Ascending aorta (tissue), 2 donors: ENCODE data around the gene SMTNL2. TPM values are rescaled to one million over a fixed set of nuclear protein-coding genes. Genes with fewer than 3 reads are reported as not detected.

ENCODE experiments used
- DNase-seq, 2 donors: peaks; one replicate each; pipeline ENCODE4 v3.0.0-alpha.2; 2019; ENCODE audit warnings: low spot score in 2 of 2
- H3K27ac ChIP-seq, 2 donors: fragments of 200-600 bp; sonication (generic); one replicate each; pipeline ENCODE4 v1.5.1; 2016 to 2017; ENCODE audit warnings: mild to moderate bottlenecking in 1 of 2
- H3K27me3 ChIP-seq: fragments of 200-600 bp; sonication (generic); one replicate; pipeline ENCODE4 v1.5.1; 2017
- H3K36me3 ChIP-seq, 2 donors: fragments of 200-600 bp; sonication (generic); one replicate each; pipeline ENCODE4 v1.5.1; 2016
- H3K4me1 ChIP-seq, 2 donors: fragments of 200-600 bp; sonication (generic); one replicate each; pipeline ENCODE4 v1.5.1; 2016 to 2017; ENCODE audit warnings: mild to moderate bottlenecking in 1 of 2
- H3K4me3 ChIP-seq, 2 donors: fragments of 200-600 bp; sonication (generic); one replicate each; pipeline ENCODE4 v1.5.1; 2016 to 2017; ENCODE audit warnings: mild to moderate bottlenecking in 1 of 2
- H3K9me3 ChIP-seq, 2 donors: fragments of 200-600 bp; sonication (generic); one replicate each; pipeline ENCODE4 v1.5.1; 2016
- CTCF ChIP-seq, 3 experiments: fragments of 200-600 bp in 2 of 3; fragments of 450-650 bp in 1 of 3; sonication (generic) in 2 of 3; IDR thresholded peaks; one replicate each; pipeline ENCODE4 v1.5.1; 2016 to 2019; ENCODE audit warnings: antibody characterized with exemption in 3 of 3, mild to moderate bottlenecking in 1 of 3, moderate library complexity in 1 of 3
- intact Hi-C: fragments of 100-400 bp; cut with DNase I; formaldehyde crosslinking; loops from one replicate; pipeline ENCODE4 v1.15.1; 2023
- total RNA-seq: library from RNA; depleted of rRNA; stranded (reverse); fragments of >200 nt; gene quantifications from one replicate; pipeline ENCODE4 v1.1.0, GENCODE V29; 2016

Gene SMTNL2
- total RNA-seq, 1 donor from 2014 or later = 15.6 TPM

- DNase-seq = no peak
- Histone ChIP-seq H3K27ac (no peak overlapping the region), H3K4me1 (no peaks in the 10 kb centered on the region), H3K27me3 (no peaks in the 10 kb centered on the region), H3K4me3 (no peak overlapping the region), H3K36me3 (peaks cover 81 to 96% of the 10 kb centered on the region in 2 donors), H3K9me3 (no peaks in the 10 kb centered on the region)
- TF ChIP-seq CTCF (IDR thresholded peaks at IDR 0.05) = no peak
- intact Hi-C loops = loop anchor here (5.0 kb wide), 1 partner anchor 122 kb away; no protein-coding TSS in a partner anchor
Measured at GRCh38 chr17:4544135-4544950, 40.0 kb upstream of the SMTNL2 start.

DNA sequence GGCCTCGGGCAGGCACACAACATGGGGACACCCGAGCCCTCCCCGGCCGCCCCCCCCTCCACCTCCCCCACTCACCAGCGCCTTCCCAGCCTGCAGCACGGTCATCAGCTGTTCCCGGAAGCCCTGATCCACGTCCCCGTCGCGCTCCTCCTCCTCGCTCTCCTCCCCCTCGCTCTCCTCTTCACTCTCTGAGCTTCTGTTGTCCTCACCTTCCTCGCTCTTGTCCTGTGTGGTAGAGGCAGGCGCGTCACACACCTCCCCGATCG lies 39.4 kb upstream of the SMTNL2 start:
- Histone ChIP-seq H3K4me3 (no peak overlapping the region), H3K9me3 (no peaks in the 10 kb centered on the region), H3K4me1 (no peaks in the 10 kb centered on the region), H3K36me3 (peaks cover 80 to 96% of the 10 kb centered on the region in 2 donors), H3K27me3 (no peaks in the 10 kb centered on the region), H3K27ac (no peak overlapping the region)
- intact Hi-C loops = loop anchor here (5.0 kb wide), 1 partner anchor 123 kb away; no protein-coding TSS in a partner anchor
- no peak for DNase-seq
- no peak for TF ChIP-seq CTCF (IDR thresholded peaks at IDR 0.05)

DNA sequence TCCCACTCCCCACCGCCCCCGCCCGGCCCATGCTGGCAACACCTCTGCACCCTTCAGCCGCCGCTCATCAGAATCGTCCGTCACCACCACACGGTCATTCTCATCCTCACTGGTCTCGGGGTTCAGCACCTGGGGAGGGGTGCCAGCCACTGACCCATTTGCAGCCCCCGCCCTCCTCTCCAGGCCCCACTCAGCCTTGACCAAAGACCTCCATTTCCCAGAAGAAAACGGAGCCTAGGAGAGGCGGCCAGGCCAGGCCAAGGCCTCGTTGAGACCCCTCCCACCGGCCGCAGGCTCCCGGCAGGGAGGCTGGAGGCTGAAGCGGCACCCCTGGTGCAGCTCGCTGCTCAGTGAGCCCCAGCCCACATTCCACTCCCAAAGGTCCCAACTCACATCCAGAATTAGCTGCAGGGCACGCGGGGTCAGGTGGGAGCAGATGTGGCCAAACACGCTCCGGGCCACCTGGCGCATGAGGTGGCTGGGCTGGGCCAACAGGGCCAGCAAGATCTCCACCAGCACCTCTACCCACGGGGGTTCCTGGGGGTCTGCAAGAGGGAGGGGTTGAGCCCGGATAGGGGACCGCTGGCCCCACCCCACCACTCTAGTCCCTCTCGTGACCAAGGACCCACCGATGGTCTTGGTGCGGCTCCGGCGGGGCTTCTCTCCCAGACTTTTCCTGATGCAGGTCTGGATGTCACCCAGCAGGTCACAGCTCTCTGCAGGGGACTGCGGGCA lies 38.9 kb upstream of the SMTNL2 start:
- no peak for DNase-seq
- H3K4me3 ChIP-seq = no peak overlapping the region
- H3K27ac ChIP-seq = no peak overlapping the region
- TF ChIP-seq CTCF (IDR thresholded peaks at IDR 0.05) = no peak
- no peaks in the 10 kb centered on the region for H3K4me1 ChIP-seq
- H3K9me3 ChIP-seq = no peaks in the 10 kb centered on the region
- H3K27me3 ChIP-seq = no peaks in the 10 kb centered on the region
- intact Hi-C loops = no loop called here
- H3K36me3 ChIP-seq = peaks cover 79 to 97% of the 10 kb centered on the region in 2 donors

DNA sequence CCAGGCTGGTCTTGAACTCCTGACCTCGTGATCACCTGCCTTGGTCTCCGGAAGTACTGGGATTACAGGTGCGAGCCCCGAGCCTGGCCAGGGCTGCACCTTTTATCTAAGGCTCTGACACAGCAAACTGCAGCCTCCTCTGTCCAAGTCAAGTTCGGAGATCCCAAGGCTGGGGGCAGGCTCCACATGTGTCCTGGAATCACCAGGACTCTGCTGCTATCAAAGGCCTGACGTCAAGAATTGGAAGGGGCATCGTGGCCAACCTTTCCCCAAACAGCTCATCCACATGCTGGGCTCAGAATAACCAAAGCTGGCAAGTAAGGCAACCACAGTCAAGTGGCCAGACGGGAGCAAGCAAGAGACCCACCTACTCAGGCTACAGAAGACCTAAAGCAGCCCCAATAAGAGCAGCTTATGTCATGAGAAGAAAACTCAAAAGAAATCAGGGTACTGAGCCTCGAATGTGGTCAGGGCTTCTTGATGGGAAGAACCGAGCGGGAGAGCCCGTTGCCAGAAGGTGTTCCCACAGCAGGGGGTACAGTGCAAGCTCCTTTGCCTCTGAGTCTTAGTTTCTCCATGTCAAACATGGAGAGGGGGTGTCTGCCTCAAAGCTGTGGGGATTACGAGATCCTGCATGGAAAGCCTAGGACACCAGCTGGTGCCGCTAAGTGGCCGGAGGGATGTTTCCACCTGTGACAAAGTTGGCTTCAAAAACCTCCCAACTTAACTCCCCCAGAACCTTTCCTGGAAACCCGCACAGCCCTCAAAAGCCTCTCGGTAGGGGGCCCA lies 37.0 kb upstream of the SMTNL2 start:
- H3K4me3 ChIP-seq = no peak overlapping the region
- no peaks in the 10 kb centered on the region for H3K27me3 ChIP-seq
- H3K4me1 ChIP-seq = no peaks in the 10 kb centered on the region
- no peak for TF ChIP-seq CTCF (IDR thresholded peaks at IDR 0.05)
- no peak overlapping the region for H3K27ac ChIP-seq
- H3K9me3 ChIP-seq = no peaks in the 10 kb centered on the region
- H3K36me3 ChIP-seq = peaks cover 79 to 99% of the 10 kb centered on the region in 2 donors
- intact Hi-C loops = no loop called here
- no peak for DNase-seq

DNA sequence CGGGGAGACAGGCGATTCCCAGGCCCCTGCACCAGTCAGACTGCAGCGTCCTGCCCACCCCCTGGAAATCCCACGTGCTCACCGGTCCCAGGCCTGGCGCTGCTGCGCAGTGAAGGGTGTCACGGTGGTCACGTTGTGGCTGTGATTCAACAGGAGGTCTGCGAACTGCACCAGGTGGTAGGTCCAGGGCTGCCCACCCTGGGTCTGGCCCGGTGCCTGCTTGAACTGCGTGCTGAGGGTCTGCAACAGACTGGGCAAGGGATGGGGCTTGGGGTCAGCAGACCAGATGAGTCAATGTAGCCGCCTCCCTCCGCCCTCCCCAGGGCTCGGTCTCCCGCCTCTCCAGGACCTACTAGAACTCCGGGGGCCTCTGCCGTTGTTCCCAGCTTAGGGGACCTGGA lies 36.3 kb upstream of the SMTNL2 start:
- DNase-seq = no peak
- H3K4me1 ChIP-seq = no peaks in the 10 kb centered on the region
- intact Hi-C loops = no loop called here
- H3K9me3 ChIP-seq = no peaks in the 10 kb centered on the region
- TF ChIP-seq CTCF (IDR thresholded peaks at IDR 0.05) = no peak
- no peak overlapping the region for H3K27ac ChIP-seq
- no peaks in the 10 kb centered on the region for H3K27me3 ChIP-seq
- H3K36me3 ChIP-seq = peaks cover 72 to 99% of the 10 kb centered on the region in 2 donors
- H3K4me3 ChIP-seq = no peak overlapping the region
